Measurements from ENCODE around the gene ERBIN. TPM values are rescaled to one million over a fixed set of nuclear protein-coding genes. Genes with fewer than 3 reads are reported as not detected.

ERBIN gene
- polyA plus RNA-seq, 1 donor from 2014 or later: 28.4 TPM

- Histone ChIP-seq H3K4me2 (ENCODE audit: low read length) (no peak overlapping the region), H3K36me3 (ENCODE audit: insufficient read depth, low read length) (no peaks in the 10 kb centered on the region), H3K27ac (ENCODE audit: low read length) (no peak overlapping the region), H3K9me3 (ENCODE audit: low read length) (no peaks in the 10 kb centered on the region), H3K4me3 (ENCODE audit: low read length) (no peak overlapping the region), H3K9me2 (ENCODE audit: insufficient read depth, low read length) (no peaks in the 10 kb centered on the region), H2AFZ (ENCODE audit: low read depth, low read length) (no peak overlapping the region), H3K79me2 (replicated peaks; ENCODE audit: insufficient read depth, low read length) (no peaks in the 10 kb centered on the region), H3K9ac (ENCODE audit: low read length) (no peak overlapping the region), H4K20me1 (ENCODE audit: insufficient read depth) (no peaks in the 10 kb centered on the region), H3K27me3 (ENCODE audit: insufficient read depth, low read depth, low read length) (no peaks in the 10 kb centered on the region), H3F3A (ENCODE audit: insufficient read depth, low read length, poor library complexity, severe bottlenecking) (no peaks in the 10 kb centered on the region)
- TF ChIP-seq POLR2AphosphoS5 (IDR thresholded peaks at IDR 0.05): no peak
- no peak for TF ChIP-seq MXI1 (conservative IDR thresholded peaks at IDR 0.05; ENCODE audit: poor library complexity, severe bottlenecking)
- no peak for TF ChIP-seq RAD21 (conservative IDR thresholded peaks at IDR 0.05)
- TF ChIP-seq, protein P1, sequence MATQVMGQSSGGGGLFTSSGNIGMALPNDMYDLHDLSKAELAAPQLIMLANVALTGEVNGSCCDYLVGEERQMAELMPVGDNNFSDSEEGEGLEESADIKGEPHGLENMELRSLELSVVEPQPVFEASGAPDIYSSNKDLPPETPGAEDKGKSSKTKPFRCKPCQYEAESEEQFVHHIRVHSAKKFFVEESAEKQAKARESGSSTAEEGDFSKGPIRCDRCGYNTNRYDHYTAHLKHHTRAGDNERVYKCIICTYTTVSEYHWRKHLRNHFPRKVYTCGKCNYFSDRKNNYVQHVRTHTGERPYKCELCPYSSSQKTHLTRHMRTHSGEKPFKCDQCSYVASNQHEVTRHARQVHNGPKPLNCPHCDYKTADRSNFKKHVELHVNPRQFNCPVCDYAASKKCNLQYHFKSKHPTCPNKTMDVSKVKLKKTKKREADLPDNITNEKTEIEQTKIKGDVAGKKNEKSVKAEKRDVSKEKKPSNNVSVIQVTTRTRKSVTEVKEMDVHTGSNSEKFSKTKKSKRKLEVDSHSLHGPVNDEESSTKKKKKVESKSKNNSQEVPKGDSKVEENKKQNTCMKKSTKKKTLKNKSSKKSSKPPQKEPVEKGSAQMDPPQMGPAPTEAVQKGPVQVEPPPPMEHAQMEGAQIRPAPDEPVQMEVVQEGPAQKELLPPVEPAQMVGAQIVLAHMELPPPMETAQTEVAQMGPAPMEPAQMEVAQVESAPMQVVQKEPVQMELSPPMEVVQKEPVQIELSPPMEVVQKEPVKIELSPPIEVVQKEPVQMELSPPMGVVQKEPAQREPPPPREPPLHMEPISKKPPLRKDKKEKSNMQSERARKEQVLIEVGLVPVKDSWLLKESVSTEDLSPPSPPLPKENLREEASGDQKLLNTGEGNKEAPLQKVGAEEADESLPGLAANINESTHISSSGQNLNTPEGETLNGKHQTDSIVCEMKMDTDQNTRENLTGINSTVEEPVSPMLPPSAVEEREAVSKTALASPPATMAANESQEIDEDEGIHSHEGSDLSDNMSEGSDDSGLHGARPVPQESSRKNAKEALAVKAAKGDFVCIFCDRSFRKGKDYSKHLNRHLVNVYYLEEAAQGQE (IDR thresholded peaks at IDR 0.05; ENCODE audit: borderline replicate concordance): no peak
- TF ChIP-seq EP300 (conservative IDR thresholded peaks at IDR 0.05; ENCODE audit: poor library complexity, severe bottlenecking): no peak
- no peak for TF ChIP-seq CTCF (IDR thresholded peaks at IDR 0.05; ENCODE audit: poor library complexity, severe bottlenecking)
These were observed 82.9 kb downstream of the ERBIN start for GRCh38 chr5:66009277-66009676.

DNA sequence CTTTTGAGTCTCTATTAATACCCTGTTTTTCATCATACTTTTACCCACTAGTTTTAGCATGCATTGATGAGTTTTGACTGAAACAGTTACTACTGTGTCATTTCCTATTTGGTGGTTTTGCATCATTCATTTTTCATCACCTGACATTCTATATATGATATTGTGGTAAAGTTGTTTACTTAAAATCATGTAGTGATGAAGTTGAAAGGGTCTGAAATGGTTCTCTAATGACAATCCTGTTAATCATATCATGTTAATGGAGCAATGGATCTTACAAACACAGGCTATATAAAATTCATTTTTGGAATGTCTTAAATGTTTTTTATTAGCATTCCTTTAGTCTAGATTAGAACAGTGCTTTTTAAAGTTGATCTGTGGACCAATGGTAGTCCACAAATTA lies 84.1 kb downstream of the ERBIN start:
- Histone ChIP-seq H3K9ac (ENCODE audit: low read length) (no peak overlapping the region), H2AFZ (ENCODE audit: low read depth, low read length) (no peak overlapping the region), H3K9me3 (ENCODE audit: low read length) (no peaks in the 10 kb centered on the region), H3K9me2 (ENCODE audit: insufficient read depth, low read length) (no peaks in the 10 kb centered on the region), H3F3A (ENCODE audit: insufficient read depth, low read length, poor library complexity, severe bottlenecking) (no peaks in the 10 kb centered on the region), H3K4me3 (ENCODE audit: low read length) (no peak overlapping the region), H3K4me2 (ENCODE audit: low read length) (no peak overlapping the region), H4K20me1 (ENCODE audit: insufficient read depth) (no peaks in the 10 kb centered on the region), H3K36me3 (ENCODE audit: insufficient read depth, low read length) (no peaks in the 10 kb centered on the region), H3K27me3 (ENCODE audit: insufficient read depth, low read depth, low read length) (no peaks in the 10 kb centered on the region), H3K79me2 (replicated peaks; ENCODE audit: insufficient read depth, low read length) (no peaks in the 10 kb centered on the region), H3K27ac (ENCODE audit: low read length) (no peak overlapping the region)
- no peak for TF ChIP-seq MXI1 (conservative IDR thresholded peaks at IDR 0.05; ENCODE audit: poor library complexity, severe bottlenecking)
- no peak for TF ChIP-seq POLR2AphosphoS5 (IDR thresholded peaks at IDR 0.05)
- no peak for TF ChIP-seq CTCF (IDR thresholded peaks at IDR 0.05; ENCODE audit: poor library complexity, severe bottlenecking)
- TF ChIP-seq, protein P1 (IDR thresholded peaks at IDR 0.05; ENCODE audit: borderline replicate concordance): no peak
- TF ChIP-seq RAD21 (conservative IDR thresholded peaks at IDR 0.05): no peak
- TF ChIP-seq EP300 (conservative IDR thresholded peaks at IDR 0.05; ENCODE audit: poor library complexity, severe bottlenecking): no peak
- TF ChIP-seq SMC3 (conservative IDR thresholded peaks at IDR 0.05; ENCODE audit: poor library complexity): no peak
- TF ChIP-seq EZH2 (IDR thresholded peaks at IDR 0.05; ENCODE audit: borderline replicate concordance, insufficient read depth, low read length, poor library complexity, severe bottlenecking): no peak
- TF ChIP-seq TAF1 (IDR thresholded peaks at IDR 0.05; ENCODE audit: low read depth): no peak
